H1 (cell line): ENCODE measurements around the gene NUAK1. TPM values are rescaled to one million over a fixed set of nuclear protein-coding genes. Genes with fewer than 3 reads are reported as not detected.

Experiments used
- CTCF ChIA-PET: fragments of 300-600 bp; sonication (Branson Sonifier 250); formaldehyde crosslinking; loops from one replicate; lab custom pipeline; 2021; ENCODE audit not compliant: partially characterized antibody; lab: Charles Lee
- POLR2A ChIA-PET: fragments of 300-600 bp; sonication (Branson Sonifier 250); formaldehyde crosslinking; loops from one replicate; lab custom pipeline; 2021; ENCODE audit warnings: inconsistent platforms; ENCODE audit not compliant: partially characterized antibody; lab: Charles Lee
- DNase-seq, 2 experiments: peaks; one replicate each; pipeline versions ENCODE4 v3.0.0 to v3.0.0-alpha.2; 2010 to 2022; ENCODE audit warnings: low spot score in 2 of 2, low read depth in 1 of 2, mixed read lengths in 1 of 2
- FAIRE-seq: peaks from 2 replicates; lab custom pipeline; 2011; peaks lifted over from hg19 to GRCh38; lab: Jason Lieb, UNC
- H2AFZ ChIP-seq: 2 replicates; pipeline ENCODE4 v1.8.1; 2012; ENCODE audit warnings: low read length, inconsistent platforms
- H2AK5ac ChIP-seq: 2 replicates; pipeline ENCODE4 v1.6.1; 2013; ENCODE audit warnings: low read depth, low read length
- H2BK120ac ChIP-seq: replicated peaks from 2 replicates; pipeline ENCODE3; 2013; ENCODE audit warnings: low read depth, low read length, inconsistent platforms
- H2BK12ac ChIP-seq: 2 replicates; pipeline ENCODE4 v1.6.1; 2013; ENCODE audit warnings: low read depth, low read length
- H2BK15ac ChIP-seq: 2 replicates; pipeline ENCODE4 v1.6.1; 2013; ENCODE audit warnings: low read length
- H2BK20ac ChIP-seq: 2 replicates; pipeline ENCODE4 v1.6.1; 2013; ENCODE audit warnings: low read length
- H2BK5ac ChIP-seq: 2 replicates; pipeline ENCODE4 v1.6.1; 2013; ENCODE audit warnings: low read depth, low read length
- H3K14ac ChIP-seq: 2 replicates; pipeline ENCODE4 v1.6.1; 2013; ENCODE audit warnings: inconsistent platforms; ENCODE audit not compliant: insufficient read length
- H3K18ac ChIP-seq: 2 replicates; pipeline ENCODE4 v1.6.1; 2013; ENCODE audit warnings: low read length; ENCODE audit errors: extremely low read depth
- H3K23ac ChIP-seq: 2 replicates; pipeline ENCODE4 v1.6.1; 2013; ENCODE audit warnings: inconsistent platforms; ENCODE audit not compliant: insufficient read length
- H3K23me2 ChIP-seq: 2 replicates; pipeline ENCODE4 v1.6.1; 2013; ENCODE audit warnings: low read depth, low read length
- H3K27ac ChIP-seq: 2 replicates; pipeline ENCODE4 v1.6.1; 2011; ENCODE audit warnings: low read depth, low read length, inconsistent platforms
- H3K27me3 ChIP-seq, 4 experiments: replicated peaks in 1 of 4; 1 replicate in 1 of 4; 2 replicates in 3 of 4; pipeline versions ENCODE4 v1.6.1 to v1.8.1; 2011 to 2013; ENCODE audit warnings: low read length in 3 of 4, mild to moderate bottlenecking in 3 of 4, inconsistent platforms in 2 of 4, mixed read lengths in 2 of 4, moderate library complexity in 1 of 4; ENCODE audit not compliant: control insufficient read depth in 3 of 4, insufficient read depth in 3 of 4; ENCODE audit errors: extremely low read depth in 1 of 4
- H3K36me3 ChIP-seq, 4 experiments: 2 replicates each; pipeline versions ENCODE4 v1.6.1 to v1.8.1; 2011 to 2013; ENCODE audit warnings: mild to moderate bottlenecking in 4 of 4, low read length in 3 of 4, moderate library complexity in 2 of 4, control low read depth in 1 of 4, inconsistent platforms in 1 of 4; ENCODE audit not compliant: insufficient read depth in 4 of 4, control insufficient read depth in 2 of 4
- H3K4ac ChIP-seq: replicated peaks from 2 replicates; pipeline ENCODE3; 2013; ENCODE audit warnings: low read length, low read depth, mixed read lengths, inconsistent platforms; ENCODE audit not compliant: insufficient read length
- H3K4me1 ChIP-seq, 4 experiments: replicated peaks in 1 of 4; 1 replicate in 1 of 4; 2 replicates in 3 of 4; pipeline versions ENCODE4 v1.6.1 to v1.8.1; 2011 to 2013; ENCODE audit warnings: low read length in 3 of 4, inconsistent platforms in 2 of 4, mixed read lengths in 1 of 4; ENCODE audit not compliant: insufficient read depth in 4 of 4, control insufficient read depth in 3 of 4
- H3K4me2 ChIP-seq, 2 experiments: 2 replicates each; pipeline versions ENCODE4 v1.6.1 to v1.8.1; 2011 to 2013; ENCODE audit warnings: low read depth in 2 of 2, low read length in 2 of 2, control low read depth in 1 of 2, inconsistent platforms in 1 of 2, mild to moderate bottlenecking in 1 of 2; ENCODE audit not compliant: insufficient read depth in 1 of 2
- H3K4me3 ChIP-seq, 4 experiments: fragments of 200-600, 300-600 bp in 1 of 4; sonication (generic), shearing (Covaris generic), sonication (Bioruptor Twin) in 1 of 4; 2 replicates each; pipeline versions ENCODE4 v1.5.1 to v1.8.1; 2011 to 2016; ENCODE audit warnings: low read length in 4 of 4, low read depth in 3 of 4, control low read depth in 2 of 4, inconsistent platforms in 2 of 4, mild to moderate bottlenecking in 2 of 4, mixed read lengths in 1 of 4, moderate library complexity in 1 of 4; ENCODE audit not compliant: insufficient read depth in 2 of 4; ENCODE audit errors: extremely low read depth in 1 of 4
- H3K56ac ChIP-seq: replicated peaks from 2 replicates; pipeline ENCODE3; 2013; ENCODE audit warnings: low read depth, mild to moderate bottlenecking, mixed read lengths, low read length, inconsistent platforms; ENCODE audit not compliant: insufficient read length
- H3K79me1 ChIP-seq: 2 replicates; pipeline ENCODE4 v1.6.1; 2013; ENCODE audit warnings: low read depth, low read length, control low read depth
- H3K79me2 ChIP-seq, 2 experiments: 2 replicates each; pipeline versions ENCODE4 v1.6.1 to v1.8.1; 2012 to 2013; ENCODE audit warnings: low read length in 2 of 2, mild to moderate bottlenecking in 2 of 2, inconsistent platforms in 1 of 2; ENCODE audit not compliant: insufficient read depth in 2 of 2, control insufficient read depth in 1 of 2
- H3K9ac ChIP-seq, 4 experiments: replicated peaks in 1 of 4; 1 replicate in 1 of 4; 2 replicates in 3 of 4; pipeline versions ENCODE4 v1.6.1 to v1.8.1; 2011 to 2013; ENCODE audit warnings: low read depth in 3 of 4, low read length in 3 of 4, control low read depth in 2 of 4, mild to moderate bottlenecking in 2 of 4, moderate library complexity in 2 of 4, inconsistent platforms in 1 of 4; ENCODE audit errors: extremely low read depth in 1 of 4
- H3K9me3 ChIP-seq, 2 experiments: 2 replicates each; pipeline versions ENCODE4 v1.6.1 to v1.8.1; 2012 to 2013; ENCODE audit warnings: mild to moderate bottlenecking in 2 of 2, moderate library complexity in 2 of 2, control low read depth in 1 of 2, inconsistent platforms in 1 of 2, low read depth in 1 of 2, low read length in 1 of 2, mixed read lengths in 1 of 2; ENCODE audit not compliant: insufficient read depth in 2 of 2
- H4K20me1 ChIP-seq, 2 experiments: replicated peaks in 1 of 2; 2 replicates each; pipeline versions ENCODE3 to v1.8.1; 2011 to 2013; ENCODE audit warnings: inconsistent platforms in 2 of 2, low read length in 2 of 2, mild to moderate bottlenecking in 1 of 2; ENCODE audit not compliant: insufficient read depth in 2 of 2, control insufficient read depth in 1 of 2
- H4K5ac ChIP-seq: 2 replicates; pipeline ENCODE4 v1.6.1; 2013; ENCODE audit warnings: low read length, low read depth, mixed read lengths, inconsistent platforms; ENCODE audit not compliant: insufficient read length
- H4K8ac ChIP-seq: 2 replicates; pipeline ENCODE4 v1.8.0; 2013; ENCODE audit warnings: mild to moderate bottlenecking, moderate library complexity, low read length, inconsistent platforms; ENCODE audit not compliant: insufficient read depth; ENCODE audit errors: extremely low read depth
- H4K91ac ChIP-seq: replicated peaks from 2 replicates; pipeline ENCODE3; 2013; ENCODE audit warnings: low read length, mixed read lengths, inconsistent platforms; ENCODE audit not compliant: insufficient read length
- BRCA1 ChIP-seq: IDR thresholded peaks from 2 replicates; pipeline ENCODE4 v1.6.1; 2012; ENCODE audit warnings: low read depth, low read length, improper control_type of control experiment
- CREB1 ChIP-seq: IDR thresholded peaks from 2 replicates; pipeline ENCODE4 v1.6.1; 2012; ENCODE audit warnings: inconsistent platforms
- CTBP2 ChIP-seq: IDR thresholded peaks from 2 replicates; pipeline ENCODE4 v1.7.0; 2011; ENCODE audit warnings: borderline replicate concordance, mild to moderate bottlenecking, moderate library complexity, mixed read lengths, low read length; ENCODE audit not compliant: insufficient read depth, insufficient read length
- E2F6 ChIP-seq: IDR thresholded peaks from 2 replicates; pipeline ENCODE4 v1.6.1; 2012; ENCODE audit warnings: inconsistent platforms
- EGR1 ChIP-seq: IDR thresholded peaks from 2 replicates; pipeline ENCODE4 v1.6.1; 2011; ENCODE audit warnings: low read depth, low read length, borderline replicate concordance
- NANOG ChIP-seq: IDR thresholded peaks from 2 replicates; pipeline ENCODE4 v1.6.1; 2011; ENCODE audit warnings: low read length, low read depth, mild to moderate bottlenecking, inconsistent platforms; ENCODE audit not compliant: insufficient read depth, poor library complexity, severe bottlenecking
- POLR2A ChIP-seq, 2 experiments: IDR thresholded peaks; 1 replicate in 1 of 2; 2 replicates in 1 of 2; pipeline ENCODE4 v1.6.1; 2011; ENCODE audit warnings: low read depth in 2 of 2, low read length in 2 of 2, mild to moderate bottlenecking in 2 of 2; ENCODE audit errors: control extremely low read depth in 1 of 2
- RBBP5 ChIP-seq: IDR thresholded peaks from 2 replicates; pipeline ENCODE4 v1.7.1; 2012; ENCODE audit warnings: low read depth, mild to moderate bottlenecking, inconsistent platforms, low read length, moderate library complexity, borderline replicate concordance
- RFX5 ChIP-seq: IDR thresholded peaks from 2 replicates; pipeline ENCODE4 v1.6.1; 2011; ENCODE audit warnings: low read depth, low read length, improper control_type of control experiment, borderline replicate concordance
- RXRA ChIP-seq: IDR thresholded peaks from 2 replicates; pipeline ENCODE4 v1.6.1; 2011; ENCODE audit warnings: low read depth, mild to moderate bottlenecking, low read length, moderate library complexity; ENCODE audit not compliant: insufficient read depth
- SIX5 ChIP-seq: IDR thresholded peaks from 2 replicates; pipeline ENCODE4 v1.6.1; 2011; ENCODE audit warnings: mild to moderate bottlenecking, low read depth, low read length
- SRF ChIP-seq: IDR thresholded peaks from 2 replicates; pipeline ENCODE4 v1.6.1; 2011; ENCODE audit warnings: mild to moderate bottlenecking, low read depth, low read length, moderate library complexity
- TBP ChIP-seq: IDR thresholded peaks from 2 replicates; pipeline ENCODE4 v1.6.1; 2011; ENCODE audit warnings: low read depth, low read length, improper control_type of control experiment
- WGBS, 2 experiments: shearing (Covaris generic) in 1 of 2; methylation state at CpG; one replicate each; pipeline versions ENCODE4 v1.1.6 to v1.1.7; 2013 to 2015; ENCODE audit warnings: low lambda C conversion rate in 2 of 2, mixed read lengths in 2 of 2, inconsistent platforms in 1 of 2, low coverage in 1 of 2, missing lambda C conversion rate in 1 of 2; ENCODE audit not compliant: insufficient replicate concordance in 2 of 2, insufficient coverage in 1 of 2, insufficient read length in 1 of 2; ENCODE audit errors: extremely low coverage in 1 of 2, missing lambda C conversion rate in 1 of 2; 5-methylcytosine and 5-hydroxymethylcytosine counted together
- polyA plus RNA-seq, 7 experiments: library from polyadenylated mRNA; depleted of rRNA in 3 of 7; stranded (reverse) in 5 of 7; unstranded in 2 of 7; fragments of >200 nt in 5 of 7; fragments of 200-250 nt in 2 of 7; gene quantifications; 1 replicate in 5 of 7; 2 replicates in 1 of 7; 4 replicates in 1 of 7; pipeline versions ENCODE4 v1.2.1 to v1.2.3, GENCODE V29; 2011 to 2013; ENCODE audit warnings: missing spikeins in 2 of 7, mixed read lengths in 2 of 7
- total RNA-seq: library from RNA; stranded (reverse); fragmentation: NEBNext Ultra II Directional; extraction: Animal tissue kit (Norgen Biotek cat#: 25700); gene quantifications from 2 replicates; pipeline ENCODE4 v1.2.1, GENCODE V29; 2021
- TF ChIP-seq, protein P1 (sequence below): IDR thresholded peaks from 2 replicates; pipeline ENCODE4 v1.6.1; 2012; ENCODE audit warnings: inconsistent platforms

The NUAK1 gene
- total and polyA plus RNA-seq, 2 of the 8 experiments (the other 6 are each of a cell fraction or from before 2014, with no cell fraction given): 6.7 to 18.2 TPM

DNA sequence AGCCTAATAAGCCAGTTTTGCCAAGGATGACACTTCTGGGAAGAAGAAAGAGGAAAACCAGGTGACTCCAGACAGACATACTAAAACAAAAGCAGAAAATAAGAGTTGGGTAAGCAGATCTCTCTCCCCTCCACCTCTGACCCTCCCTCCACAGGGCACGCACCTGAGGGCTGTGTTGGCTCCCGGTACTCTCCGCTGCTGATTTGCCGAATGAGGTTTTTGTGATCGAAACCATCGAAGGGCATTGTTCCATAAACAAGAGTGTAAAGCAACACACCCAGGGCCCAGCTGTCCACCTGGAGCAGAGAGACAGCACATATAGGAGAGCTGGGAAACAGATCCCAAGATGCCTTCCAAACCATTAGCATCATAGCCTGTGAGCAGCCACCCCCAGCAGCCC lies 68.1 kb downstream of the NUAK1 start:
- no peak overlapping the region for H3K4ac ChIP-seq
- H3K56ac ChIP-seq: no peak overlapping the region
- H3K79me1 ChIP-seq: no peaks in the 10 kb centered on the region
- no peak overlapping the region for H3K9ac ChIP-seq
- 97% methylated on average over 6 of the region's 6 CpGs; no CpG with 5 or more reads in 1 of the 2 experiments for WGBS, 2 experiments
- H2BK120ac ChIP-seq: no peak overlapping the region
- no peak overlapping the region for H3K23ac ChIP-seq
- H2BK15ac ChIP-seq: no peak overlapping the region
- CTCF ChIA-PET: no interaction called here
- no peaks in the 10 kb centered on the region for H3K23me2 ChIP-seq
- no peak overlapping the region for H3K4me3 ChIP-seq
- TF ChIP-seq, protein P1, sequence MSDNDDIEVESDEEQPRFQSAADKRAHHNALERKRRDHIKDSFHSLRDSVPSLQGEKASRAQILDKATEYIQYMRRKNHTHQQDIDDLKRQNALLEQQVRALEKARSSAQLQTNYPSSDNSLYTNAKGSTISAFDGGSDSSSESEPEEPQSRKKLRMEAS: no peak
- TF ChIP-seq SIX5 (no peak), BRCA1 (no peak), EGR1 (no peak), CREB1 (no peak), E2F6 (no peak), RBBP5 (no peak), TBP (no peak), CTBP2 (no peak), POLR2A (IDR thresholded peaks at IDR 0.05; ENCODE audit: control extremely low read depth in 1 of 2, low read depth in 2 of 2, low read length in 2 of 2) (no peak), RFX5 (no peak), RXRA (no peak), NANOG (no peak), SRF (no peak)
- TF ChIP-seq, all 59 proteins: peak for 0
- Histone ChIP-seq H4K8ac (no peak overlapping the region), H3K27me3 (no peaks in the 10 kb centered on the region), H3K4me1 (peaks cover 0 to 11% (median 0%) of the 10 kb centered on the region in 4 experiments; a peak in 2 of 7 replicates), H2BK12ac (no peak overlapping the region), H2BK20ac (no peak overlapping the region), H4K5ac (no peak overlapping the region), H2BK5ac (no peak overlapping the region), H4K20me1 (no peaks in the 10 kb centered on the region), H3K18ac (no peak overlapping the region), H4K91ac (no peak overlapping the region), H2AFZ (no peak overlapping the region), H3K79me2 (no peaks in the 10 kb centered on the region), H3K14ac (no peak overlapping the region), H2AK5ac (no peak overlapping the region), H3K4me2 (no peak overlapping the region), H3K27ac (no peak overlapping the region), H3K36me3 (peaks cover 0 to 24% (median 15%) of the 10 kb centered on the region in 4 experiments; a peak in 5 of 8 replicates), H3K9me3 (no peaks in the 10 kb centered on the region)
- DNase-seq (no peak), FAIRE-seq (no peak)
- POLR2A ChIA-PET: interaction anchor here (0.7 kb wide), 1 partner anchor 36 kb away, joined by 3 read pairs; no protein-coding TSS in a partner anchor
